DMS 273 (cell line): ENCODE data around the gene MXRA8.
"Not testable (repeated sequence)": the region's sequence is repeated elsewhere in the genome, so short reads cannot be mapped to it uniquely, and the experiment has no call there.

ENCODE experiments used
- DNase-seq: peaks from one replicate; lab custom pipeline; 2025; ENCODE audit not compliant: unreplicated experiment; lab: John Stamatoyannopoulos, UW

MXRA8 gene

GRCh38 chr1:1324084-1324523 is 34.3 kb downstream of the MXRA8 start:
- peak; percentile 83 for DNase-seq

- no peak for DNase-seq
These were observed 35.4 kb downstream of the MXRA8 start for GRCh38 chr1:1322952-1323351.

GRCh38 chr1:1322418-1322817 is 35.9 kb downstream of the MXRA8 start:
- DNase-seq = no peak

- no peak for DNase-seq
These were observed 36.9 kb downstream of the MXRA8 start for GRCh38 chr1:1321477-1321876.

GRCh38 chr1:1320666-1321448 is 37.5 kb downstream of the MXRA8 start:
- DNase-seq = no peak

- no peak for DNase-seq
These were observed 38.8 kb downstream of the MXRA8 start for GRCh38 chr1:1319646-1319941.

- no peak for DNase-seq
These were observed 39.3 kb downstream of the MXRA8 start for GRCh38 chr1:1318777-1319645.

- DNase-seq = peak; percentile 95
These were observed 40.2 kb downstream of the MXRA8 start for GRCh38 chr1:1318131-1318652.

GRCh38 chr1:1317420-1317819 is 40.9 kb downstream of the MXRA8 start:
- DNase-seq = no peak

GRCh38 chr1:1316199-1316598 is 42.2 kb downstream of the MXRA8 start:
- not testable (repeated sequence) for DNase-seq

GRCh38 chr1:1315435-1315954 is 42.9 kb downstream of the MXRA8 start:
- no peak for DNase-seq

GRCh38 chr1:1314678-1315335 is 43.5 kb downstream of the MXRA8 start:
- no peak for DNase-seq

GRCh38 chr1:1314237-1314586 is 44.1 kb downstream of the MXRA8 start:
- DNase-seq = no peak

GRCh38 chr1:1313500-1314236 is 44.7 kb downstream of the MXRA8 start:
- DNase-seq = no peak

- DNase-seq = no peak
These were observed 45.7 kb downstream of the MXRA8 start for GRCh38 chr1:1312450-1313314.

GRCh38 chr1:1311107-1312104 is 46.9 kb downstream of the MXRA8 start:
- no peak for DNase-seq

- no peak for DNase-seq
These were observed 47.8 kb downstream of the MXRA8 start for GRCh38 chr1:1310476-1311053.

- DNase-seq = no peak
These were observed 48.3 kb downstream of the MXRA8 start for GRCh38 chr1:1310109-1310385.
